Hypothalamus (tissue), 51 donors: ENCODE data around the gene FGF6.

Experiments
- DNase-seq, 51 donors: peaks; one replicate each; lab custom pipeline; 2025; lab: John Stamatoyannopoulos, UW

Gene FGF6

GRCh38 chr12:4448371-4448940 is 2.8 kb upstream of the FGF6 start:
- DNase-seq: no peak

- no peak for DNase-seq
Measured at GRCh38 chr12:4447151-4447550, 1.5 kb upstream of the FGF6 start.

- no peak for DNase-seq
Measured at GRCh38 chr12:4446335-4446734, 720 bp upstream of the FGF6 start.

- DNase-seq: no peak
Measured at GRCh38 chr12:4444031-4444430, 1.6 kb downstream of the FGF6 start.

GRCh38 chr12:4443616-4444015 is 2.0 kb downstream of the FGF6 start:
- DNase-seq: no peak

GRCh38 chr12:4441355-4442335 is 4.0 kb downstream of the FGF6 start:
- DNase-seq: peak in 1 of 51 donors; percentile 36

- no peak for DNase-seq
Measured at GRCh38 chr12:4440187-4440941, 5.3 kb downstream of the FGF6 start.

GRCh38 chr12:4439736-4440135 is 5.9 kb downstream of the FGF6 start:
- DNase-seq: no peak

GRCh38 chr12:4438834-4439596 is 6.6 kb downstream of the FGF6 start:
- peak in 1 of 51 donors; percentile 4 for DNase-seq

- DNase-seq: no peak
Measured at GRCh38 chr12:4435537-4435936, 10.1 kb downstream of the FGF6 start.

- DNase-seq: no peak
Measured at GRCh38 chr12:4434706-4435425, 10.7 kb downstream of the FGF6 start.

- no peak for DNase-seq
Measured at GRCh38 chr12:4434301-4434700, 11.3 kb downstream of the FGF6 start.

- DNase-seq: no peak
Measured at GRCh38 chr12:4433745-4434058, 11.9 kb downstream of the FGF6 start.

GRCh38 chr12:4432878-4433744 is 12.5 kb downstream of the FGF6 start:
- no peak for DNase-seq

- DNase-seq: no peak
Measured at GRCh38 chr12:4431866-4432265, 13.7 kb downstream of the FGF6 start.

- no peak for DNase-seq
Measured at GRCh38 chr12:4431436-4431835, 14.2 kb downstream of the FGF6 start.

- DNase-seq: no peak
Measured at GRCh38 chr12:4424422-4424821, 21.2 kb downstream of the FGF6 start.

- DNase-seq: no peak
Measured at GRCh38 chr12:4423528-4424195, 22.0 kb downstream of the FGF6 start.

- no peak for DNase-seq
Measured at GRCh38 chr12:4422985-4423384, 22.6 kb downstream of the FGF6 start.
